ENCODE results near the gene ACTR10.

- TF ChIP-seq, protein P1, sequence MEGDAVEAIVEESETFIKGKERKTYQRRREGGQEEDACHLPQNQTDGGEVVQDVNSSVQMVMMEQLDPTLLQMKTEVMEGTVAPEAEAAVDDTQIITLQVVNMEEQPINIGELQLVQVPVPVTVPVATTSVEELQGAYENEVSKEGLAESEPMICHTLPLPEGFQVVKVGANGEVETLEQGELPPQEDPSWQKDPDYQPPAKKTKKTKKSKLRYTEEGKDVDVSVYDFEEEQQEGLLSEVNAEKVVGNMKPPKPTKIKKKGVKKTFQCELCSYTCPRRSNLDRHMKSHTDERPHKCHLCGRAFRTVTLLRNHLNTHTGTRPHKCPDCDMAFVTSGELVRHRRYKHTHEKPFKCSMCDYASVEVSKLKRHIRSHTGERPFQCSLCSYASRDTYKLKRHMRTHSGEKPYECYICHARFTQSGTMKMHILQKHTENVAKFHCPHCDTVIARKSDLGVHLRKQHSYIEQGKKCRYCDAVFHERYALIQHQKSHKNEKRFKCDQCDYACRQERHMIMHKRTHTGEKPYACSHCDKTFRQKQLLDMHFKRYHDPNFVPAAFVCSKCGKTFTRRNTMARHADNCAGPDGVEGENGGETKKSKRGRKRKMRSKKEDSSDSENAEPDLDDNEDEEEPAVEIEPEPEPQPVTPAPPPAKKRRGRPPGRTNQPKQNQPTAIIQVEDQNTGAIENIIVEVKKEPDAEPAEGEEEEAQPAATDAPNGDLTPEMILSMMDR (conservative IDR thresholded peaks at IDR 0.05), result no peak
- no peak for TF ChIP-seq ZFX (IDR thresholded peaks at IDR 0.05)
Observed at GRCh38 chr14:58213176-58213575, 13.2 kb downstream of the ACTR10 start.
